AML-193 (cell line): Measurements from ENCODE around the gene RPS21.
"Not testable (repeated sequence)": the region's sequence is repeated elsewhere in the genome, so short reads cannot be mapped to it uniquely, and the experiment has no call there.

Experiments
- DNase-seq, 2 experiments: peaks; one replicate each; lab custom pipeline; 2025; lab: John Stamatoyannopoulos, UW

RPS21 gene

GRCh38 chr20:62365814-62366369 is 21.0 kb upstream of the RPS21 start:
- no peak for DNase-seq

DNA sequence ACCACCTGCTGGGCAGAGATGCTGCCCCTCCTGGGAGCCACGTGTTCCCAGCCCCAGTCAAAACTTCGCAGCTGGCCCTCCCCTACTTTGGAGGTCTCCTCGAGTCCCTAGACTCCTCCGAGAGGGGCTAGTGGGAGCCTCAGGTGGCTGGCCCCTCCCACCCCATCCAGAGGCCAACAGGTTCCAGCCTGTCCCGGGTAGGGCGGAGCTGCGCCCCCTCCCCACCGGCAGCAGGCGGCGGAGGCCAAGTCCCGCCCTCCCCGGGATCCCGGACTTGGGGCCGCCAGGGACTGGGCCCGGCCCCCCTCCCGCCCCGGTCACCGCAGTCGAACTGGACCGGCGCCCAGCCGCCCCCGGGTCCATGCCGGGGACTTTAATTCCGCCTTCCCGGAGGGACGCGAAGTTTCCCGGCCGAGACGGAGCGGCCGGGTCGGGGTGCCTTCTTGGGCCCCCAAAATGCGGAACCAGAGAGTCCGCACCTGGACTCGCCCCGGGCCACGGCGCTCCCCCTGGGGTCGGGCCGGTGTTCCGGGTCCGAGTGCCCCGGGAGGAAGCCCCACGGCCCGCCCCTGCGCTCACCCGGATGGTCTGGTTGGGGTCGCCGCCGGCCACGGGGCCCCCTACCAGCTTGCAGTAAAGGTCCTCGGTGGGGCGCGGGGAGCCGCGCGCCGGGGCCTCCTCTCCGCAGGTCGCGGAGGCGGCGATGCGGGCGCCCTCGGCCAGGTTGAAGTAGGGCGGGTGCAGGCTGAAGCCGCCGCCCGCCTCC is 20.4 kb upstream of the RPS21 start:
- DNase-seq = no peak

GRCh38 chr20:62367136-62367632 is 19.7 kb upstream of the RPS21 start, which contains the start of gene LAMA5:
LAMA5 (minus strand) TSS chr20:62367312; CDS start chr20:62367245, 67 bp downstream.
- DNase-seq = no peak

- DNase-seq = no peak
These were observed 19.1 kb upstream of the RPS21 start for GRCh38 chr20:62367633-62368391.

DNA sequence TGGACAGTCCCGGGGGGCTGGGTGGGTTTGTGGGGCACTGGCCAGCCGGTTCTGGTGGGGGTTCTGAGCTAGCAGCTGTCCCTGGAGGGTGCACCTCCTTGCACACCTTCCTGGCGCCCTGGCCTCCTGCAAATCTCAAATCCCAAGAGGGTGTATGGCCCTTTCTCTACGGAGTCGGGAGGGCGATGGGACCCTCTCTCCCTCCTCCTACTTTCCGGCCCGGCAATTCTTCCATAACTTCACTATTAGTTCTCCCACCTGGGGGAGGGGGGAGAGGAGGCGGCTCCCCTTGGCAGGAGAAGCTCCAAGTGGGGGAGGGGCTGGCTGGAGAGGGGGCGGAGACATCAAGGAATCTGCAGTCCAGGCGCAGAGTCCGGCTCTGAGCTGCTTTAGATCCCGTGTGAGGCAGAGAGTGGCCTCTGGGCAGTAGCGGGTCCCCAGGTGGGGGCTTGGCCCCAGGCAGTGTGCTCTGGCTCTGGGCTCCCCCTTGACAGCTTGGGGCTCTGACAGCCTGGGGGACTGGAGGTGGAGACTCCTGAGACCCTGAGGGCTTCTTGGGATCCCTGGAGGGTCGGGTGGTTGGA is 18.4 kb upstream of the RPS21 start:
- no peak for DNase-seq

DNA sequence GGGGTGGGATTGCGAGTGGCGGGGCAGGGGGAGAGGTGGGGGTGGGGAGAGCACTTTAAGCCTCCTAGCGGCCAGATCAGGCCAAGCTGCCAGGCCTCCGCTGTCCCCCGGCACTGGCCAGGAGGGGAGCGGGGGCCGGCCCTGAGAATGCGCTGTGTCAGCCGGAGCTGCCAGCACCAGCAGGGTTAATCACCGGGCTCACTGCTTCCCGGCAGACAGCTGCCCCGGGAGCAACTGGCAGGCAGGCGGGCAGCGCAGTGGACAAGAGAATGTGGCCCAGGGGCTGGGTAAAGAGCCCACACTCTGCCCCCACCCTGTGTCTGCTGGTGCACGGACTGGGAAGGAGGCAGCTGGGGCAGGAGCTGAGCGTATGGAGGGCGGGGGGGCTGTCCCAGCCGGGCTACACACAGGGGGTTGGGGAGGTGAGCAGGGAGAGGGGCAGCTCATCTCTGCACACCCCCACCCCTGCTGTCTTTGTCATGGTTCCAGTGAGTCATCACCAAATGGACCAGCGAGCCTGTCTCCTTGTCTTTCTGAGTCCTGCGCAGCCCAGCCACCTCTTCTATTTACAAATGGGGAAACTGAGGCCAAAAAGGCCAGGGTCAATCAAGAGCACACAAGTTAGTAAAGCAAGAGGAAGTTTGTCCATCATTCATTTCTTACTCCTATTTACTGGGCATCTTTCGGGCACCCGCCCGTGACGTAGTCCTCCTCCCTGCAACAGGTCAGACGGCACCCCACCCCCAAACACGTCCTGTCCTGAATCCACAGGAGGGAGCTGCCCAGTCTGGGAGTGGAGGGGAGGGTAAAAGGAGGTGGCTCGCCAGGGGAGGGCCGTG is 17.7 kb upstream of the RPS21 start:
- no peak for DNase-seq

GRCh38 chr20:62369815-62370114 is 17.1 kb upstream of the RPS21 start:
- DNase-seq = no peak

- no peak for DNase-seq
These were observed 16.6 kb upstream of the RPS21 start for GRCh38 chr20:62370115-62370806.

GRCh38 chr20:62370807-62371587 is 15.9 kb upstream of the RPS21 start:
- DNase-seq = no peak

- DNase-seq = no peak
These were observed 15.3 kb upstream of the RPS21 start for GRCh38 chr20:62371588-62372041.

- DNase-seq = no peak
These were observed 14.6 kb upstream of the RPS21 start for GRCh38 chr20:62372042-62372993.

- DNase-seq = not testable (repeated sequence)
These were observed 13.2 kb upstream of the RPS21 start for GRCh38 chr20:62373631-62374179.

DNA sequence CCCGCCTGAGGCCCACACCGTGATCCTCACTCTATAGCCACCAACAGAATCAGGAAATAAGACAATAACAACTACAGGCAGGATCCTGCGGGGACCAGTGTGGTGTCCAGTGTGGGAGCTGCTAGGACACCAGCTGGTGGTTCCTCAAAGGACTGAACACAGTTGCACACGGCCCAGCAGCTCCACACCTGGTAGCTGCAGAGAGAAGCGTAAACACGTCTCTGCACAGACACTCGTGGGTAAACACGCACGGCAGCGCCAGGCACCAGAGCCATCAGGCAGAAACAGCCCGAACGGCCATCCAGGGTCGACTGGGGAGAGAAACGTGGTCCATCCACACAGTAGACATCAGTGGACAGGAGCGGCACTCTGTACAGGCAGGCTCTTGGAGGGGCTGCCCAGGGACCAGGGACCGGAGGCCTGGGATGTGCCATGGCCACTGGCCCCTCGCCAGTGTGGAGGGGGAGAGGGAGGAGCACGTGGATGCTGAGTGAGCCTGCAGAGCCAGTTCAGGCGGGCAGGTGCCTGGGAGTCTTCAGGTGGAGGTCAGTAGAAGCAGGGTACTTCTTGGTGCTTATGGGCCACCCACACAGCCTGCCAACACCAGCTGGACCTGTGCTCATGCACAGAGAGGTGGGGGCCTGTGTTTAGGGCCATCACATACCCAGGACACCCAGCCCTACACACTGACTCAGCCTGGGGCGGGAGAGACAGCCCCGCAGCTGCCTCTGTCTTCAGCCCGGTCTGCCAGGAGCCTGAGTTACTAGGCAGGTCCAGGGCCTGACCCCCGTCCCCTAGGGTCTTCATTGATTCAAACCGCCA is 12.4 kb upstream of the RPS21 start:
- no peak for DNase-seq

GRCh38 chr20:62376112-62377063 is 10.5 kb upstream of the RPS21 start:
- DNase-seq = no peak

DNA sequence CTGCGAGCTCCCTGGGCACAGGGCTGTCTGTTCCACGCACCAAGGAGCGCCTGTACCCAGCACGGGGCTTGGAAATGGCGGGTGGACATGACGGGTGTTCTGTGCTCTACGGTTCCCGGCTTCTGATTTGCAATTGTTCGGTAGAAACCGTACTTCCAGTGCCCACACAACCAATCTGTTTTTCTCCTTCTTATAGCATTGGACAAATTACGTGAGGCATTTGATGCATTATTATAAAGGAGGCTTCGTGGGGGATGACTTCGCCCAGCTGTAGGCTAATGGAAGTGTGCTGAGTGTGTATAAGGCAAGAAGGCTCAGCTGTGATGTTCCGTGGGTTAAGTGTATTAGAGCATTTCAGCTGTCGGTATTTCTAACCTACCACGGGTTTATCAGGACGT is 9.8 kb upstream of the RPS21 start:
- no peak for DNase-seq

DNA sequence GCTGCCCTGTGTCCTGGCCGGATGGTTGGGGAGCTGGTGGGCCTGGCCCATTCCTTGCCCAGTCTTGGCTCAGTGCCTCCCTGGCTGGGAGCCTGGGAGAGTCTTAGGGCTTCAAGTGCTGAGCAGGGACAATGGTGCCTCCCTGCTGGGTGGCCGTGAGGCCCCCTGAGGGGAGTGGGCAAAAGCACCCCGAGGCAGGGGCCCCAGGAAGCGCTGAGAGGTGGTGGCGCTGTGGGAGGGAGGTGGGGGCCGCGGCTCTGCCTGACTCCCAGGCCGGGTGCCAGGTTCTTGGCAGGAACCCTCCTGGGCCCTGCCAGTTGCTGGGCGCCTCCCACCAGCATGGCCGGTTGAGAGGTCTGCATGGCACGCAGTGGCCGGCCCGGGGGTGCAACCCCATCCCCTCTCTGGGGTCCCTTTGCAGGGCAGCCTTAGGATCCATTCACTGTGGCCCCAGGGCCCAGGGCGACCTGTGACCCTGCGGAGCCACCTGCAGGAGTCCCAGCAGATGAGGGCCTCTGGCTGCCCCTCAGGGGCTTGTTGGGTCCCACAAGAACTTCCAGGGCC is 9.2 kb upstream of the RPS21 start:
- DNase-seq = no peak
